A549 (cell line): ENCODE results near the gene SFI1.

Experiments
- POLR2A ChIP-seq: IDR thresholded peaks from 2 replicates; pipeline ENCODE4 v1.6.1; 2012; ENCODE audit warnings: mild to moderate bottlenecking, low read length
- SMC3 ChIP-seq: fragments of >200 bp; sonication (Bioruptor Twin); formaldehyde crosslinking; IDR thresholded peaks from 3 replicates; pipeline ENCODE4 v1.6.1; 2018; ENCODE audit warnings: inconsistent platforms
- TF ChIP-seq, protein P1 (sequence below): fragments of >200 bp; sonication (Bioruptor Twin); formaldehyde crosslinking; IDR thresholded peaks from 3 replicates; pipeline ENCODE4 v1.5.1; 2016

GRCh38 chr22:31538815-31539214, 42.5 kb downstream of the SFI1 start:
- TF ChIP-seq POLR2A (no peak), SMC3 (no peak)
- TF ChIP-seq, protein P1, sequence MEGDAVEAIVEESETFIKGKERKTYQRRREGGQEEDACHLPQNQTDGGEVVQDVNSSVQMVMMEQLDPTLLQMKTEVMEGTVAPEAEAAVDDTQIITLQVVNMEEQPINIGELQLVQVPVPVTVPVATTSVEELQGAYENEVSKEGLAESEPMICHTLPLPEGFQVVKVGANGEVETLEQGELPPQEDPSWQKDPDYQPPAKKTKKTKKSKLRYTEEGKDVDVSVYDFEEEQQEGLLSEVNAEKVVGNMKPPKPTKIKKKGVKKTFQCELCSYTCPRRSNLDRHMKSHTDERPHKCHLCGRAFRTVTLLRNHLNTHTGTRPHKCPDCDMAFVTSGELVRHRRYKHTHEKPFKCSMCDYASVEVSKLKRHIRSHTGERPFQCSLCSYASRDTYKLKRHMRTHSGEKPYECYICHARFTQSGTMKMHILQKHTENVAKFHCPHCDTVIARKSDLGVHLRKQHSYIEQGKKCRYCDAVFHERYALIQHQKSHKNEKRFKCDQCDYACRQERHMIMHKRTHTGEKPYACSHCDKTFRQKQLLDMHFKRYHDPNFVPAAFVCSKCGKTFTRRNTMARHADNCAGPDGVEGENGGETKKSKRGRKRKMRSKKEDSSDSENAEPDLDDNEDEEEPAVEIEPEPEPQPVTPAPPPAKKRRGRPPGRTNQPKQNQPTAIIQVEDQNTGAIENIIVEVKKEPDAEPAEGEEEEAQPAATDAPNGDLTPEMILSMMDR = no peak
